ENCODE measurements around the gene SMCO4.

GRCh38 chr11:93532806-93533205 lies 10.4 kb downstream of the SMCO4 start:
- TF ChIP-seq CTCF (IDR thresholded peaks at IDR 0.05) (no peak), POLR2A (IDR thresholded peaks at IDR 0.05) (no peak)
